Thyroid gland (tissue), 4 donors: ENCODE measurements around the gene KCTD1. TPM values are rescaled to one million over a fixed set of nuclear protein-coding genes. Genes with fewer than 3 reads are reported as not detected.

Source experiments
- DNase-seq, 2 donors: peaks; one replicate each; pipeline ENCODE4 v3.0.0-alpha.2; 2019
- H3K27ac ChIP-seq, 3 donors: fragments of 200-600 bp; sonication (generic); 1 replicate in 2 of 3; 2 replicates in 1 of 3; pipeline ENCODE4 v1.5.1; 2016 to 2019; ENCODE audit warnings: mild to moderate bottlenecking in 1 of 3, moderate library complexity in 1 of 3
- H3K27me3 ChIP-seq: fragments of 200-600 bp; sonication (generic); one replicate; pipeline ENCODE4 v1.5.1; 2019
- H3K36me3 ChIP-seq, 2 donors: fragments of 200-600 bp; sonication (generic); one replicate each; pipeline ENCODE4 v1.5.1; 2016 to 2019
- H3K4me1 ChIP-seq, 2 donors: fragments of 200-600 bp; sonication (generic); one replicate each; pipeline ENCODE4 v1.5.1; 2017 to 2019
- H3K4me3 ChIP-seq, 3 donors: fragments of 200-600 bp; sonication (generic); replicated peaks in 1 of 3; 1 replicate in 2 of 3; 2 replicates in 1 of 3; pipeline ENCODE4 v1.5.1; 2016; ENCODE audit warnings: mild to moderate bottlenecking in 1 of 3
- H3K9me3 ChIP-seq: fragments of 200-600 bp; sonication (generic); one replicate; pipeline ENCODE4 v1.5.1; 2017
- POLR2A ChIP-seq, 2 donors: fragments of 450-650 bp; IDR thresholded peaks; one replicate each; pipeline ENCODE4 v1.6.1; 2017; ENCODE audit warnings: antibody characterized with exemption in 2 of 2, mild to moderate bottlenecking in 2 of 2, moderate library complexity in 1 of 2
- WGBS, 2 donors: methylation state at CpG; one replicate each; pipeline ENCODE4 v1.1.5; 2017; 5-methylcytosine and 5-hydroxymethylcytosine counted together
- intact Hi-C: fragments of 100-400 bp; cut with DNase I; formaldehyde crosslinking; loops from one replicate; pipeline ENCODE4 v1.15.1; 2023
- total RNA-seq, 4 donors: library from RNA; depleted of rRNA; stranded (reverse); fragments of >200 nt; gene quantifications; one replicate each; pipeline ENCODE4 v1.2.3, GENCODE V29; 2016
- TF ChIP-seq, protein P1 (sequence below), 6 experiments: fragments of 200-600 bp in 3 of 6; fragments of 450-650 bp in 3 of 6; sonication (generic) in 3 of 6; IDR thresholded peaks; one replicate each; pipeline ENCODE4 v1.5.1; 2016 to 2019; ENCODE audit warnings: antibody characterized with exemption in 6 of 6, mild to moderate bottlenecking in 2 of 6, inconsistent platforms in 1 of 6, moderate library complexity in 1 of 6

KCTD1 gene
- total RNA-seq, 4 donors from 2014 or later = 25.9 to 66.0 (median 34.2) TPM

DNA sequence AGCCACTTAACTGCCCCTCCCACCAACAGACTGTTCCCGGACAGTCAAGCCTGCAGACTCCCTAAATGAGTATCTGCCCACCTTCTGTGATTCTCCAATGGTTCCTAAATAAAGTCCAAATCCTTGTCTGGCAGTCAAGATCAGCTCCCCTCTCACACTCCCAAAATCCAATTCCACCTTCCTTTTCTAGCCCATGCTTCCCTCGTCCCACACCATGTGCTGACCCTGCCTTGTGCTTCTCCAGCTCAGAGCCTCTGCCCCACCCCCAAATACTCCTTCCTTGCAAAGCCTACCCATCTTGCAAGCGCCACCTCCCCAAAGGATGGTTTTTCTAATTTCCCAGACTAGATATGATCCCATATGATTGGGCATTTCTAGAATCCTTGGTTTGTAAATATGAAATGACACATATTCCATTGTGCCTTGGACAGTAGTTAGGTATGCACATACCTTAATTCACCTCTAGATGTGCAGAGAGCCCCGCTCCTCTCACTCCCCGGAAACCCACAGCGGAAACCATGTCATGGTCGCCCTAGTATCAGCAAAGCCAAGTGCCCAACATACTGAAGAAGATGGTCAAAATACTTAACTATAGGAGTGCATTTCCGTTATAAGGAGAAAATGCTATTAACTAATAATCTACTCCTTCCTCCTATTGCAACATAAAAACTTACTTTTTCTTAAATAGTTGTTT is 97.2 kb downstream of the KCTD1 start:
- Histone ChIP-seq H3K36me3 (peaks cover 0 to 5% of the 10 kb centered on the region in 2 donors), H3K27ac (no peak overlapping the region), H3K27me3 (no peaks in the 10 kb centered on the region), H3K4me1 (peaks cover 11% of the 10 kb centered on the region in 2 donors), H3K4me3 (no peak overlapping the region), H3K9me3 (no peaks in the 10 kb centered on the region)
- intact Hi-C loops = no loop called here
- WGBS, 2 donors = 88 to 89% methylated on average over 8 of the region's 8 CpGs
- TF ChIP-seq, protein P1, sequence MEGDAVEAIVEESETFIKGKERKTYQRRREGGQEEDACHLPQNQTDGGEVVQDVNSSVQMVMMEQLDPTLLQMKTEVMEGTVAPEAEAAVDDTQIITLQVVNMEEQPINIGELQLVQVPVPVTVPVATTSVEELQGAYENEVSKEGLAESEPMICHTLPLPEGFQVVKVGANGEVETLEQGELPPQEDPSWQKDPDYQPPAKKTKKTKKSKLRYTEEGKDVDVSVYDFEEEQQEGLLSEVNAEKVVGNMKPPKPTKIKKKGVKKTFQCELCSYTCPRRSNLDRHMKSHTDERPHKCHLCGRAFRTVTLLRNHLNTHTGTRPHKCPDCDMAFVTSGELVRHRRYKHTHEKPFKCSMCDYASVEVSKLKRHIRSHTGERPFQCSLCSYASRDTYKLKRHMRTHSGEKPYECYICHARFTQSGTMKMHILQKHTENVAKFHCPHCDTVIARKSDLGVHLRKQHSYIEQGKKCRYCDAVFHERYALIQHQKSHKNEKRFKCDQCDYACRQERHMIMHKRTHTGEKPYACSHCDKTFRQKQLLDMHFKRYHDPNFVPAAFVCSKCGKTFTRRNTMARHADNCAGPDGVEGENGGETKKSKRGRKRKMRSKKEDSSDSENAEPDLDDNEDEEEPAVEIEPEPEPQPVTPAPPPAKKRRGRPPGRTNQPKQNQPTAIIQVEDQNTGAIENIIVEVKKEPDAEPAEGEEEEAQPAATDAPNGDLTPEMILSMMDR (IDR thresholded peaks at IDR 0.05) = no peak
- DNase-seq = no peak

DNA sequence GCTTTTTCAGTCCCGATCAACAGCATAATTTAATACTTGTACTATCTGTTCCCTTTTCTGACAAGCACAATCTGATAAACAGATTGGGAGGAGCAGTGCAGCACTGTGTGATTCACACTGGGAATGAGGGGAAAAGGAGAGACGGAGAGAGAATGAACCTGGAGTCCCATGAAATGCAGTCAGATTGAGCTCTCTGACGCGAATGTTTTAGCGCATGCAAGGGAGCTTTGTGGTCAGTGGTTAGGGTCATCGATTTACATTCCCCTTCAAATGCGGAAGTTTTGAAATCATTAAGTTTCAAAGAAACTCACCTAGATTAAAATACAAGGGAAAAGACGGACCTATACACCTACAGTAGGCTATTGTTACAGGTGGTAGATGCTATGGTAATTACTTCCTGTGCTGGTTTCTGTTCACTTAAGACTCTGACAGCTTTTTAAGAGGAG is 99.6 kb downstream of the KCTD1 start:
- intact Hi-C loops = no loop called here
- H3K9me3 ChIP-seq = no peaks in the 10 kb centered on the region
- 83 to 85% methylated on average over 8 of the region's 8 CpGs for WGBS, 2 donors
- no peaks in the 10 kb centered on the region for H3K36me3 ChIP-seq
- no peak overlapping the region for H3K27ac ChIP-seq
- DNase-seq = no peak
- TF ChIP-seq, protein P1 (IDR thresholded peaks at IDR 0.05) = no peak
- TF ChIP-seq POLR2A (IDR thresholded peaks at IDR 0.05) = no peak
- no peak overlapping the region for H3K4me3 ChIP-seq
- H3K4me1 ChIP-seq = peaks cover 6 to 8% of the 10 kb centered on the region in 2 donors
- no peaks in the 10 kb centered on the region for H3K27me3 ChIP-seq

DNA sequence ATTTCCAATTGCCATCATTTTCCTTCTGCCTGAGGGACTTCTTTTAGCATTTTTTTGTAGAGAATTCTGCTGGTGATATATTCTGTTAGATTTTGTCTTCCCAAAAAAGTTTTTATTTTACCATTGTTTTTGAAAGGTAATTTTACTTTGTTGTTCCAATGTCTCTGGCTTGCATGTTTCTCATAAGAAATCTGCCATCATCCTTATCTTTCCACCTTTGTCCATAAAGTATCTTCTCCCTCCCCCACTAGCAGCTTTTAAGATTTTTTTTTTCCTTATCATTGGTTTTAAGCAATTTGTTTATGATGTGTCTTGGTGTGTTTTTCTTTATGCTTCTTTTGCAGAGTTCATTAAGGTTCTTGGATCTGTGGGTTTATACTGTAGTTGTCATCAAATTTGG is 104.5 kb downstream of the KCTD1 start:
- Histone ChIP-seq H3K4me3 (no peak overlapping the region), H3K36me3 (no peaks in the 10 kb centered on the region), H3K4me1 (no peaks in the 10 kb centered on the region), H3K27me3 (no peaks in the 10 kb centered on the region), H3K9me3 (no peaks in the 10 kb centered on the region), H3K27ac (no peak overlapping the region)
- TF ChIP-seq POLR2A (IDR thresholded peaks at IDR 0.05) = no peak
- TF ChIP-seq, protein P1 (IDR thresholded peaks at IDR 0.05) = no peak
- no peak for DNase-seq
- intact Hi-C loops = no loop called here

DNA sequence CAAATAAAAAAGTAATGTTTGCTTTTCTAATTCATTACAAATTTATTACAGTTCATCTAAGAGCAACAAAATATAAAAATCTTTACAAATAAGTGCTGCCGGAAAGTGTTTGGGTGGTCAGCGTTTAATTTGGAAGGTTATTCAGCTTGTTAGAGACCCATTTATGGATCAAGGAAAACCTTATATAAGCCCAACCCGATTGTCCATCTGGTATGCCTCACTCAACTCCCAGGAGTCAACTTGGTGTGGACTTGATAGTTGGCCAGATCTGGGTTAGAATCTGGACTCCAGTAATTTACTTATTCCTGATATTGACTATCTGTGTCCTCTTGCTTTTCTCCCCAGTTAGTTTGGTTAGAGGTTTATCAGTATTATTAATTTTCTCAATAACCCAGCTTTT is 106.2 kb downstream of the KCTD1 start:
- no peak overlapping the region for H3K27ac ChIP-seq
- DNase-seq = no peak
- no peak overlapping the region for H3K4me3 ChIP-seq
- no peaks in the 10 kb centered on the region for H3K36me3 ChIP-seq
- intact Hi-C loops = no loop called here
- no peak for TF ChIP-seq POLR2A (IDR thresholded peaks at IDR 0.05)
- TF ChIP-seq, protein P1 (IDR thresholded peaks at IDR 0.05) = no peak
- H3K27me3 ChIP-seq = no peaks in the 10 kb centered on the region
- H3K4me1 ChIP-seq = no peaks in the 10 kb centered on the region
- WGBS, 2 donors = 56 to 64% methylated on average over 3 of the region's 3 CpGs
- H3K9me3 ChIP-seq = no peaks in the 10 kb centered on the region

DNA sequence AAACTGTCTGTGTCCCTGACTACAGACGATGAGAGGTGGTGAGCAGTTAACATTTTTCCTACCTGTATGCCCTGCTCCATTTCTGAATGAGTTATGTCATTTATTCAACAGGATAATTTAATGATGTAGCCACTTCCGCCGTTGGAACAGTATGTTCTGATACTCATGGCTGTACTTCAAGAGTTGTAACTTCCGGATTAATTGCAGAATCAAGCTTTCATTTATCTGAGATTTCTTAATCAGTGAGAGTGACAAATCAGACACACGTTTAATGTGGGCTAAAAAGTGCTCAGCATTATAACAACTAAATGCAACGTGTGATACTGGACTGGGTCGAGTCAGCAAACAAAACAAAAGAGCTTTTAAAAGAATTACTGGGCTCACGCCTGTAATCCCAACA is 107.7 kb downstream of the KCTD1 start:
- Histone ChIP-seq H3K27me3 (no peaks in the 10 kb centered on the region), H3K36me3 (no peaks in the 10 kb centered on the region), H3K27ac (no peak overlapping the region), H3K9me3 (no peaks in the 10 kb centered on the region), H3K4me3 (no peak overlapping the region), H3K4me1 (no peaks in the 10 kb centered on the region)
- 65 to 67% methylated on average over 8 of the region's 8 CpGs for WGBS, 2 donors
- TF ChIP-seq POLR2A (IDR thresholded peaks at IDR 0.05) = no peak
- TF ChIP-seq, protein P1 (IDR thresholded peaks at IDR 0.05) = no peak
- intact Hi-C loops = no loop called here
- DNase-seq = no peak
